ENCODE measurements around the gene PRICKLE2. TPM values are rescaled to one million over a fixed set of nuclear protein-coding genes. Genes with fewer than 3 reads are reported as not detected.

The PRICKLE2 gene
- total and polyA plus RNA-seq, 10 of the 15 experiments (the other 5 are each of a cell fraction or from before 2014, with no cell fraction given): 0.11 to 2.6 (median 0.69) TPM

DNA sequence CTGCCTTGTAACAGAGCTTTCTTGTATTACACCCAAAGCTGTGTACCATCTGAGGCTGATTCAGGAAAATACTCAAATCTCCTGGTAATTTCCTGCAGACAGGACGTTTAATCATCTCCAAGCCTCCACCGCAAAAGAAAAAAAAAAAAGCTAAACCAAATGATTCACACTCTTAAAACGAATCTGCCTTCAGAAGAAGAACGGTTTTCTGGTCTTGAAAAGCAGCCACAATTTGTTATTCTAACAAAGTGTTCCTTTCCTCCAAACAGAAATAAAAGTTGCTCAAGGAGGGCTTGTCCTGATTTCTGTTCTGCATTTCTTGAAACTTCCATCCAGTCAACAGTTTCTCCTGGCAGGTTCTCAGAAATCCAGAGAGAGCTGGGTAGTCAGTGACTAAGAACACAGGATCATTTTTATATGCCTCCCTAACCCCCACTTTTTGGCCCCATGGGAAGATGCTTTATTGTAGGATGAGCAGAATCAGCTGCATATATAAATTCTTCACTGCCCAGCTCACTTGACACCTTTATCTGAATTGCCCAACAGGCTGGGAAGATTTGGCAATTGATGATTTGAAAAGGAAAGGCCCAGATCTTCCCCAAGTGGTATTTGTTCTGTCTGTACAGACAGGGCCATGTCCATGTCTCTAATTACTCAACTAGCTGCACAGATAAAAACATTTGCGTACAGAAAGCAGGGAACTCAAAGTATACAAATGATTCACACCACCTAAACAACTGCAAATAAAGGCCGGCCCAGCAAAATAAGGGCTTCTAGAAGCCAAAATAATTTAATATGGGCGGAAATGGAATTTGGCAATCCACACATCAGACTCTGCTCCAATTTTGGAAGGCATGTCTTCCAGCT is 41.0 kb upstream of the PRICKLE2 start (continued):
- TF ChIP-seq SREBF1 (IDR thresholded peaks at IDR 0.05; ENCODE audit: low read length) (no peak), POU2F2 (IDR thresholded peaks at IDR 0.05; ENCODE audit: borderline replicate concordance, low read depth, low read length) (no peak)
- TF ChIP-seq, protein P1, sequence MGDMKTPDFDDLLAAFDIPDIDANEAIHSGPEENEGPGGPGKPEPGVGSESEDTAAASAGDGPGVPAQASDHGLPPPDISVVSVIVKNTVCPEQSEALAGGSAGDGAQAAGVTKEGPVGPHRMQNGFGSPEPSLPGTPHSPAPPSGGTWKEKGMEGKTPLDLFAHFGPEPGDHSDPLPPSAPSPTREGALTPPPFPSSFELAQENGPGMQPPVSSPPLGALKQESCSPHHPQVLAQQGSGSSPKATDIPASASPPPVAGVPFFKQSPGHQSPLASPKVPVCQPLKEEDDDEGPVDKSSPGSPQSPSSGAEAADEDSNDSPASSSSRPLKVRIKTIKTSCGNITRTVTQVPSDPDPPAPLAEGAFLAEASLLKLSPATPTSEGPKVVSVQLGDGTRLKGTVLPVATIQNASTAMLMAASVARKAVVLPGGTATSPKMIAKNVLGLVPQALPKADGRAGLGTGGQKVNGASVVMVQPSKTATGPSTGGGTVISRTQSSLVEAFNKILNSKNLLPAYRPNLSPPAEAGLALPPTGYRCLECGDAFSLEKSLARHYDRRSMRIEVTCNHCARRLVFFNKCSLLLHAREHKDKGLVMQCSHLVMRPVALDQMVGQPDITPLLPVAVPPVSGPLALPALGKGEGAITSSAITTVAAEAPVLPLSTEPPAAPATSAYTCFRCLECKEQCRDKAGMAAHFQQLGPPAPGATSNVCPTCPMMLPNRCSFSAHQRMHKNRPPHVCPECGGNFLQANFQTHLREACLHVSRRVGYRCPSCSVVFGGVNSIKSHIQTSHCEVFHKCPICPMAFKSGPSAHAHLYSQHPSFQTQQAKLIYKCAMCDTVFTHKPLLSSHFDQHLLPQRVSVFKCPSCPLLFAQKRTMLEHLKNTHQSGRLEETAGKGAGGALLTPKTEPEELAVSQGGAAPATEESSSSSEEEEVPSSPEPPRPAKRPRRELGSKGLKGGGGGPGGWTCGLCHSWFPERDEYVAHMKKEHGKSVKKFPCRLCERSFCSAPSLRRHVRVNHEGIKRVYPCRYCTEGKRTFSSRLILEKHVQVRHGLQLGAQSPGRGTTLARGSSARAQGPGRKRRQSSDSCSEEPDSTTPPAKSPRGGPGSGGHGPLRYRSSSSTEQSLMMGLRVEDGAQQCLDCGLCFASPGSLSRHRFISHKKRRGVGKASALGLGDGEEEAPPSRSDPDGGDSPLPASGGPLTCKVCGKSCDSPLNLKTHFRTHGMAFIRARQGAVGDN (IDR thresholded peaks at IDR 0.05): no peak
- TF ChIP-seq, protein P2, sequence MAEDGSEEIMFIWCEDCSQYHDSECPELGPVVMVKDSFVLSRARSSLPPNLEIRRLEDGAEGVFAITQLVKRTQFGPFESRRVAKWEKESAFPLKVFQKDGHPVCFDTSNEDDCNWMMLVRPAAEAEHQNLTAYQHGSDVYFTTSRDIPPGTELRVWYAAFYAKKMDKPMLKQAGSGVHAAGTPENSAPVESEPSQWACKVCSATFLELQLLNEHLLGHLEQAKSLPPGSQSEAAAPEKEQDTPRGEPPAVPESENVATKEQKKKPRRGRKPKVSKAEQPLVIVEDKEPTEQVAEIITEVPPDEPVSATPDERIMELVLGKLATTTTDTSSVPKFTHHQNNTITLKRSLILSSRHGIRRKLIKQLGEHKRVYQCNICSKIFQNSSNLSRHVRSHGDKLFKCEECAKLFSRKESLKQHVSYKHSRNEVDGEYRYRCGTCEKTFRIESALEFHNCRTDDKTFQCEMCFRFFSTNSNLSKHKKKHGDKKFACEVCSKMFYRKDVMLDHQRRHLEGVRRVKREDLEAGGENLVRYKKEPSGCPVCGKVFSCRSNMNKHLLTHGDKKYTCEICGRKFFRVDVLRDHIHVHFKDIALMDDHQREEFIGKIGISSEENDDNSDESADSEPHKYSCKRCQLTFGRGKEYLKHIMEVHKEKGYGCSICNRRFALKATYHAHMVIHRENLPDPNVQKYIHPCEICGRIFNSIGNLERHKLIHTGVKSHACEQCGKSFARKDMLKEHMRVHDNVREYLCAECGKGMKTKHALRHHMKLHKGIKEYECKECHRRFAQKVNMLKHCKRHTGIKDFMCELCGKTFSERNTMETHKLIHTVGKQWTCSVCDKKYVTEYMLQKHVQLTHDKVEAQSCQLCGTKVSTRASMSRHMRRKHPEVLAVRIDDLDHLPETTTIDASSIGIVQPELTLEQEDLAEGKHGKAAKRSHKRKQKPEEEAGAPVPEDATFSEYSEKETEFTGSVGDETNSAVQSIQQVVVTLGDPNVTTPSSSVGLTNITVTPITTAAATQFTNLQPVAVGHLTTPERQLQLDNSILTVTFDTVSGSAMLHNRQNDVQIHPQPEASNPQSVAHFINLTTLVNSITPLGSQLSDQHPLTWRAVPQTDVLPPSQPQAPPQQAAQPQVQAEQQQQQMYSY (CRISPR knock-in tag; IDR thresholded peaks at IDR 0.05): no peak

All from GM12878 (cell line).